GM18517 (cell line): Measurements from ENCODE around the gene ARMC12.

ENCODE experiments used
- ATAC-seq: cut with Tn5 transposase; IDR thresholded peaks from one replicate; pipeline ENCODE4 v1.9.1; 2021; ENCODE audit warnings: mild to moderate bottlenecking, moderate library complexity; ENCODE audit not compliant: unreplicated experiment

Gene ARMC12

GRCh38 chr6:35769211-35769610 lies 32.4 kb downstream of the ARMC12 start:
- no peak for ATAC-seq

GRCh38 chr6:35771343-35771627 lies 34.5 kb downstream of the ARMC12 start:
- no peak for ATAC-seq

GRCh38 chr6:35774116-35774794 lies 37.4 kb downstream of the ARMC12 start:
- ATAC-seq = no peak

GRCh38 chr6:35775031-35775430 lies 38.2 kb downstream of the ARMC12 start:
- ATAC-seq = no peak

DNA sequence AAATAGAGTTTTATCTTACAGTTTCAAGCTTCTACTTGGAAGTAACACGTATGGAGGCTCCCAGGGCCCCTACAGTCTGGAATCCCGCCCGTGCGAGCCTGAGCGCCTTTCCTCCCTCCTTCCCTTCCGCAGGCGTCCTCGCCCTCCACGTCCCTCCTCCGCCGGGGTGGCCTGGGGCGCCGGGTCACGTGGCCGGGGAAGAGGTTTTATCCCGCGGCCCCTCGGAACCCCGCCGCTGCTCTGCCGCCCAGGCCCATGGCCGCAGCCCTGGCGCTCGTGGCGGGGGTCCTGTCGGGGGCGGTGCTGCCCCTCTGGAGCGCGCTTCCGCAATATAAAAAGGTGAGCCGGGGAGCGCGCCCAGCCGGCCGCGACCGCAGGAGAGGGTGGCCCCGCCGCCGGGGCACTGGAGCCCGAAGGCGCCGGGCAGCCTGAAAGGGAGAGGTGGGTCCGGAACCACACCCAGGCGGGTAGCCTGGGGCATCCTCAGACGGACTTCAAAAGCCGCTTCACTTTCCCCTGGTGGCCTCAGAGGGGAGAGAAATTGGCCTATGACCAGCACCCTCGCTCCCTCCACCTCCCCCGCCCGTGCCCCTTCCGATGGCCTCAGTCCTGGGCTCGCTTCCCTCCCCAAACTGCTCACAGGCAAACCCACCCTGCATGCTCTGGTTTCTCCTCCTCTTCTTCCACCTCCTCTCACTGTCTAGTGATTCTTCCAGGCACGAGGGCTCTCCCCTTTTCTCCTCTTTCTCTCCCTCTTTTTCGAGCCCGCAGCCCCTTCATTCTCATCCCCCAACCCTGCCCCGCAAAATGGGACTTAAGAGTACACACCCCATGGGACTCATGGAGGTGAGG lies 39.8 kb downstream of the ARMC12 start, which contains the start of gene CLPSL2:
Gene CLPSL2 (plus strand): TSS at position 235 of the 852 bp plus-strand sequence. CDS start 21 bp downstream, at position 256.
- ATAC-seq = no peak

DNA sequence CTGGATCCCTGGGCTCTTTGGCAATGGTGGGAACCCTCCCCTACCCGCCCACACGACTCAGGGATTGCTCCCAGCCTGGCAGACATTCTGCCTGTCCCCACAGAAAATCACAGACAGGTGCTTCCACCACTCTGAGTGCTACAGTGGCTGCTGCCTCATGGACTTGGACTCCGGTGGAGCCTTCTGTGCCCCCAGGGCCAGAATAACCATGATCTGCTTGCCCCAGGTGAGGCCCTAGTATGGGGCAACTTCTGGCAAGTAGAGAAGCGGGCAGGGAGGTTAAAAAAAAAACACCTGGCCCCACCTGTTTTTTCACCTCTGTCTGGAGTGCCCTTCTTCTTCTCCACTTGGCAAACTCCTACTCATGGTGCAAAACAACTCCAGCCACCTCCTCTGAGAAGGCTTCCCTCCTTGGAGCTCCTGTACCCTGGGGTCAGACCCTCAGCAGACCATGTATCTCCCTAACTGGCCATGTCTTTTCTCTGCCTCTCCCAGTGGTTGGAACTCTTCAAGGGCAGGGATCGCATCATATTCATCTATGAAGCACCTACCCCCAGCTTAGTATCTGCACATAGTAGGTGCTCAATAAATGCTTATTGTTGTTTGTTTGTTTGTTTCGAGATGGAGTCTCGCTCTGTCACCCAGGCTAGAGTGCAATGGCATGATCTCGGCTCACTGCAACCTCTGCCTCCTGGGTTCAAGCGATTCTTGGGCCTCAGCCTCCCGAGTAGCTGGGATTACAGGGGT lies 40.7 kb downstream of the ARMC12 start:
- ATAC-seq = no peak

DNA sequence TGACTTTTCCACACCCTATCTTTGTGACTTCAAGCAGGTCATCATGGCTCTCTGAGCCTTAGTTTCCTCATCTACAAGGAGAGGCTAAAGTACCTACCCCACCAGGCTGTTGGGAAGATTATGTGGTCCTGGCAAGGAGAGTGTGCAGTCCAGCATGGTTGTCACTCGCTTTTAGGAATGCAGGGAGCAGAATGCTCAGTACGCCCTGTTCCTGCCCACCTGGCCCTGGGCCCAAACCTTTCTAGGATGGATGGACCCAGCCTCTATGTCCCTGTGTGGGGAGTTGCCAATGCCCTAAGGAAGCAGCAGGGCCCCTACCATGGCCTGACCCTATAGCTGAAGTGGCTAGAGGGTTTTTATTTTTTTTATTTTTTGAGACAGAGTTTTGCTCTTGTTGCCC lies 41.6 kb downstream of the ARMC12 start:
- ATAC-seq = no peak

DNA sequence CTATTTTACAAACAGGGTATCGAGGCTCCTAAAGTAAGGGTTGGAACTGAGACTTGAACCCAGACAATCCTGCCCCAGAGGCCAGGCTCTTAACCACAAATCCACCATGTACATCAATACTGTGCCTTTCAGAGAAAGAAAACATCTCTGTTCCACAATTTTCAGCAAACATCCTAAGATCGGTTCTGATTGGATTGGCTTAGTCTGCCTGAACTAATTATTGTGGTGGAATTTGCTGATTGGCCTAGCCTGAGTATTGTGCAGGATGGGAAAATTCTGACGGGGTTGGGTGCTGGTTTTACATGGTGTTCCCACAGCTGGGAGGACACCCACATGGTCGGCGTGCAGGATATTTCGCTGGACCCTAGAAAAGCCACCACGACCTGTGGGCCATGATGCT lies 43.9 kb downstream of the ARMC12 start, which contains the start of gene CLPSL1:
Gene CLPSL1 (plus strand): TSS at position 301 of the 400 bp plus-strand sequence. CDS start 92 bp downstream, at position 393.
- no peak for ATAC-seq

DNA sequence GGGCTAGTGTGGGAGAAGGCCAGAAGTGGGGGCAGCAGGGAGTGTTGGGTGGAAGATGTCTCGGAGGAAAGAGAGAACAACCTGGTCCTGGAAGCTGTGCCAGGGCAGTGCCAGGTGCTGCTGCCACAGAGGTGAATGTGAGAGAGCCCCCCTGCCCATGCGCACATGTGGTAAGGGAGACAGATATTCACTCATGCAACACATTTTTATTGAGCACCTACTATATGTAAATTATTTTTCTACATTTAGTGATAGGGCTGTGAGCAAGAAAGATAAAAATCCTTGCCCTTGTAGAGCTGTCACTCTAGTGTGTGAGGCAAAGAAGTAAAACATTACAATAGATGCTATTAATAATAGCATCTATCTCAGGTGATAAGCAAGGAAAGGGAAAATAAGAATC lies 44.5 kb downstream of the ARMC12 start:
- no peak for ATAC-seq

- ATAC-seq = no peak
These were observed 45.6 kb downstream of the ARMC12 start for GRCh38 chr6:35782424-35782823.

DNA sequence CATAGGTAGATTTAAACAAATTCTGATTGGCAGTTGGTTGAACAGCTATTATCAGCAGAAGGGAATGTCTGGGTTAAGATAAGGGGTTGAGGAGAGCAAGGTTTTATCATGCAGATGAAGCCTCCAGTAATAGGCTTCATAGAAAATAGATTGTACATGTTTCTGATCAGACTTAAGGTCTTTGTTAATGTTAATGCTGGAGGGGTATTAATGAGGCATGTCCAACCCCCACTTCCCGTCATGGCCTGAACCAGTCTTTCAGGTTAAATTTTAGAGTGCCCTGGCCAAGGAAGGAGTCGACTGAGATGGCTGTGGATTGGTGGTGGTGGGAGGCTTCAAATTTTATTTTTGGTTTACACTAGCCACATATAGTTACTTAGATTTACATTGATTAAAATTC lies 47.4 kb downstream of the ARMC12 start:
- ATAC-seq = no peak

DNA sequence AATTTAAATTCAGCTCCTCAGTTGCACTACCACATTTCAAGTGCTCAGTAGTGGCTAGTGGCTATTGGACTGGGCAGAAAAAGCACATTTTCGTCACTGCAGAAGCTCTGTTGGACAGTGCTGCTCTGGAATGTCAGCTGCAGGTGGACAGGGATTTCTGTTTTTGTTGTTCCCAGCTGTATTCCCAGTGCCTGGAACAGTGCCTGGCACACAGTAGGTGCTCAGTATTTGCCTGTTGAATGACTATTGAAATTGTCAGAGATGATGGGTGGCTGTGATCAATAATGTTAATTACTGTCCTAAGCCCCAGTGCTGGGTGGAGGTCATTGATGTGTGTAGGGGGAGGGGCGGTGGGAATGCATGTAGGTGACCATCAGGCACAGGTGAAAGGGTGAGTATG lies 49.4 kb downstream of the ARMC12 start:
- no peak for ATAC-seq

GRCh38 chr6:35786810-35787209 lies 50.0 kb downstream of the ARMC12 start:
- no peak for ATAC-seq

GRCh38 chr6:35787266-35788218 lies 50.7 kb downstream of the ARMC12 start:
- ATAC-seq = no peak

- ATAC-seq = no peak
These were observed 51.7 kb downstream of the ARMC12 start for GRCh38 chr6:35788423-35788982.

GRCh38 chr6:35790683-35791082 lies 53.9 kb downstream of the ARMC12 start:
- ATAC-seq = no peak

GRCh38 chr6:35794536-35795452 lies 58.0 kb downstream of the ARMC12 start:
- no peak for ATAC-seq

DNA sequence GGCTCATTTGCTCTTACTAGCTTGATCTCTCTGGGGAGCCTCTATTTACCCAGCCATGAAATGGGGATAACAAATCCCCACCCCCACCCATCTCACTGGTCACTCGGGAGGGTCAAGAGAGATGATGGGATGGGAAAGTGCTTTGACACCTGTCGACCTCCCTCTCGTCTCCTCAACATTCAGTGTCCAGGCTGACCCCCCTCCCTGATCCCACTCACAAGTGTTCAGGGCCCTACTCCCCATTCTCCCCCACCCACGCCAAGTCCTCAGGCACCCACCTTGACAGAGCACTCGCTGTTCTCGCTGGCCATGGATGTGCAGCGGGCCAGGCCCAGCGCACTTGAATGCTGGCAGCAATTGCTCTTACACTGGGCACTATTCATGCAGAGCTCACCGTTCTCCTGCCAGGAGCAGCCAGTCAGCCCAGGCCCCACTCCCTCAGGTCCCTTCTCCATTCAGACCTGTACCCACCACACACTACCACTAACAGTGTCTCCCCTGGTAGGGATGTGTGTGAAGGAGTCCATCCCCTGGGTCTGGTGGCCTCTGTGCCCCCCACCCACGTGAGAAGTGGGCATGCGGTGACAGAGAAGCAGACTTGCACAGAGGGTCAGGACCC lies 58.7 kb downstream of the ARMC12 start:
- ATAC-seq = no peak

- no peak for ATAC-seq
These were observed 59.4 kb downstream of the ARMC12 start for GRCh38 chr6:35796236-35796635.
